ENCODE measurements around the gene HMGXB4. TPM values are rescaled to one million over a fixed set of nuclear protein-coding genes. Genes with fewer than 3 reads are reported as not detected.
A peak's percentile ranks its signal among the peaks of the same experiment; 100 is the strongest.
"Not testable (repeated sequence)": the region's sequence is repeated elsewhere in the genome, so short reads cannot be mapped to it uniquely, and the experiment has no call there.

HMGXB4 gene
- total and polyA plus RNA-seq, 2 donors = 8.8 to 9.5 TPM

DNA sequence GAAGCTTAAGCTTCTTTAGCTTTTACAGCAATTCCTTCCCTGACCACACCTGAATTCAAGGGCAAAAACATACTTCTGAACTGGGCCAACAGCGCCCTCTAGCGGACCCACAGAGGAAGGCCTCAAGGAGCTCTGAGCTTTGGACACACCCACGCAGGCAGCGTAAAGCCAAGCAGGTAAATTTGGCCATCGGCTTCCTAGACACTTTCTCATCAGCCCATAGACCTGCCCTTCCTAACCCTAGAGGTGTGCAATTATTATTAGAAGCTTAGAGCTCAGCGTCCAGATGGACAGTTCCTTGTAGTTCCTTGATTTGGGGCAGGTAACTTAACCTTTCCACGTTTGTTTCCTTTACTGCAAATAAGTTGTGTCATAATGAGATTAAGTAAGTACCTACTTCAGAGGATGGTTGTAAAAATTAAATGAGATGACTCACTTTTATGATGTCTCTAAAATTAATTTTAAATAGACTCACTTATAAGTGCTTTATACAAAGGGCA lies 25.7 kb upstream of the HMGXB4 start:
- H3K36me3 ChIP-seq (ENCODE audit: control insufficient read depth in 2 of 2, insufficient read depth in 2 of 2, low read length in 1 of 2) = no peaks in the 10 kb centered on the region
- WGBS = 26% methylated on average over 7 of the region's 7 CpGs
- H3K27ac ChIP-seq (ENCODE audit: low read depth in 1 of 2, low read length in 1 of 2) = no peak overlapping the region
- no peaks in the 10 kb centered on the region for H3K9me3 ChIP-seq (ENCODE audit: control insufficient read depth in 2 of 2, insufficient read depth in 1 of 2, low read length in 1 of 2)
- H3K4me1 ChIP-seq (ENCODE audit: control insufficient read depth in 2 of 2, insufficient read depth in 2 of 2, low read length in 2 of 2) = no peaks in the 10 kb centered on the region
- peaks cover 0 to 2% of the 10 kb centered on the region in 2 donors for H3K27me3 ChIP-seq (ENCODE audit: control insufficient read depth in 2 of 2, insufficient read depth in 1 of 2, low read length in 1 of 2)
- DNase-seq (ENCODE audit: low read depth in 6 of 9, low spot score in 9 of 9) = peak; percentile 33 to 78 (median 57)
- H3K4me3 ChIP-seq (ENCODE audit: low read length in 2 of 2) = no peak overlapping the region

DNA sequence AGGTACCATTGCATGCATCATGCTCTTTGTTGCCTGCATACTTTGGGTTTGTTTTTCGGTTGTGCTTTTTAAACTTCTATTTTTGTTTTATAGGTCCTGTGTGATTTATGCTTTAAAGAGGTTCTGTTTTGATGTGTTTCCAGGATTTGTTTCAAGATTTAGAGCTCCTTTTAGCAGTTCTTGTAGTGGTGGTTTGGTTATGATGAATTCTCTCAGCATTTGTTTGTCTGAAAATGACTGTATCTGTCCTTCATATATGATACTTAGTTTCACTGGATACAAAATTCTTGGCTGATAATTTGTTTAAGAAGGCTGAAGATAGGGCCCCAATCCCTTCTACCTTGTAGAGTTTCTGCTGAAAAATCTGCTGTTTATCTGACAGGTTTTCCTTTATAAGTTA lies 18.5 kb upstream of the HMGXB4 start:
- not testable (repeated sequence) for DNase-seq (ENCODE audit: low read depth in 6 of 9, low spot score in 9 of 9); H3K36me3 ChIP-seq (ENCODE audit: control insufficient read depth in 2 of 2, insufficient read depth in 2 of 2, low read length in 1 of 2); H3K4me3 ChIP-seq (ENCODE audit: low read length in 2 of 2); H3K4me1 ChIP-seq (ENCODE audit: control insufficient read depth in 2 of 2, insufficient read depth in 2 of 2, low read length in 2 of 2); H3K27ac ChIP-seq (ENCODE audit: low read depth in 1 of 2, low read length in 1 of 2); H3K27me3 ChIP-seq (ENCODE audit: control insufficient read depth in 2 of 2, insufficient read depth in 1 of 2, low read length in 1 of 2); H3K9me3 ChIP-seq (ENCODE audit: control insufficient read depth in 2 of 2, insufficient read depth in 1 of 2, low read length in 1 of 2)
- WGBS = 97% methylated on average over 1 of the region's 1 CpG

DNA sequence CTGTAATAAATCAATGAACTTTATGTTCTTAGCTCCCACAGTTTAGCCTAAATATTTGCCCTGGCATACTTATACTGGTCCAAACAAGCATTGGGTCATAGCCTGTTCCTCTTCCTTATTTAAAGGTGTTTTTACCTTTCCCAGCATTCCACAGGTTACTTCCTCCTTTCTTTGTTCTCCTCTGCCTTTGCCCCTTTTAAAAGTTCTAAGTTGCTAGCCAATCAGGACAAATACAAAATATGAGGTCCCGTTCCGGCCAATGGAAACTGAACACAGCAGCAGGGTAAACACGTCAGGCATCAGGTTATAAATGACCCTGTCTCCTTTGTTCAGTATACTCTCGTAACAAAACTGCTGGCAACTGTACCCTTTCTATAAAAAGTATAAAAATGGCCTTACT lies 12.8 kb upstream of the HMGXB4 start:
- H3K4me3 ChIP-seq (ENCODE audit: low read length in 2 of 2); H3K27ac ChIP-seq (ENCODE audit: low read depth in 1 of 2, low read length in 1 of 2); H3K4me1 ChIP-seq (ENCODE audit: control insufficient read depth in 2 of 2, insufficient read depth in 2 of 2, low read length in 2 of 2); DNase-seq (ENCODE audit: low read depth in 6 of 9, low spot score in 9 of 9); H3K36me3 ChIP-seq (ENCODE audit: control insufficient read depth in 2 of 2, insufficient read depth in 2 of 2, low read length in 1 of 2); H3K27me3 ChIP-seq (ENCODE audit: control insufficient read depth in 2 of 2, insufficient read depth in 1 of 2, low read length in 1 of 2); H3K9me3 ChIP-seq (ENCODE audit: control insufficient read depth in 2 of 2, insufficient read depth in 1 of 2, low read length in 1 of 2): not testable (repeated sequence)
- 93% methylated on average over 4 of the region's 4 CpGs for WGBS

DNA sequence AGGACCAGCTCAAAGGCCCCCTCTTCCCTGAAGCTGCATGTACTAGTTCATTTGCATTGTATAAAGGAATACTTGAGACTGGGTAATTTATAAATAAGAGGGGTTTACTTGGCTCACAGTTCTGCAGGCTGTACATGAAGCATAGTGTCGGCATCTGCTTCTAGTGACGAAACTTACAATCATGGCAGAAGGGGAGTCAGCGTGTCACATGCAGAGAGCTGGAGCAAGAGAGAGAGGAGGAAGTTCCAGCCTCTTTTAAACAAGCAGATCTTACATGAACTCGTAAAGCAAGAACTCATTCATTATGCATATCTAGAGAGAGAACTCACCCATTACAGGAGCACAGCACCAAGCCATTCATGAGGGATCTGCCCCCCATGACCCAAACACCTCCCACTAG lies 7.1 kb upstream of the HMGXB4 start:
- no peaks in the 10 kb centered on the region for H3K9me3 ChIP-seq (ENCODE audit: control insufficient read depth in 2 of 2, insufficient read depth in 1 of 2, low read length in 1 of 2)
- no peaks in the 10 kb centered on the region for H3K27me3 ChIP-seq (ENCODE audit: control insufficient read depth in 2 of 2, insufficient read depth in 1 of 2, low read length in 1 of 2)
- no peaks in the 10 kb centered on the region for H3K36me3 ChIP-seq (ENCODE audit: control insufficient read depth in 2 of 2, insufficient read depth in 2 of 2, low read length in 1 of 2)
- no peak overlapping the region for H3K27ac ChIP-seq (ENCODE audit: low read depth in 1 of 2, low read length in 1 of 2)
- H3K4me1 ChIP-seq (ENCODE audit: control insufficient read depth in 2 of 2, insufficient read depth in 2 of 2, low read length in 2 of 2) = peaks cover 0 to 2% of the 10 kb centered on the region in 2 donors
- no peak overlapping the region for H3K4me3 ChIP-seq (ENCODE audit: low read length in 2 of 2)
- 93% methylated on average over 4 of the region's 4 CpGs for WGBS
- DNase-seq (ENCODE audit: low read depth in 6 of 9, low spot score in 9 of 9) = no peak

DNA sequence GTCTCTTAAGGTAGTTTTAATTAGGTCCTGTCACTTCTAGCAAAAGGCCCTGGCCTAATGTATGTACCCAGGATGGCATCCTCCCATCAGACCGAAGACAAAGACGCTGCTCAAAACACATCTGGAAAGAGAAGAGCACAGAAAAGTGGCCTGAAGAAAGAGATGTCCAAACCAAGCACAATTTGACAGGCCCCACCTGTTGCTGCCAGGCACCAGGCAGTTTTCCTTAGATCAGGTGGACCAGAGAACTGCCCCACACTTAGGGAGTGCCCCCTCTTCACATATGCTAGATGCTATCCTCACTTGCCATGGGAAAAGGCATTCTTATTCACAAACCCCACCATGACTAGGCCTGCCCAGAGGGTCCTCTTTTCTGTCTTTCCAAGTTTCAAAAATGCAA lies 3.3 kb upstream of the HMGXB4 start:
- no peak for DNase-seq (ENCODE audit: low read depth in 6 of 9, low spot score in 9 of 9)
- no peak overlapping the region for H3K4me3 ChIP-seq (ENCODE audit: low read length in 2 of 2)
- no peaks in the 10 kb centered on the region for H3K27me3 ChIP-seq (ENCODE audit: control insufficient read depth in 2 of 2, insufficient read depth in 1 of 2, low read length in 1 of 2)
- H3K9me3 ChIP-seq (ENCODE audit: control insufficient read depth in 2 of 2, insufficient read depth in 1 of 2, low read length in 1 of 2) = no peaks in the 10 kb centered on the region
- peaks cover 5 to 8% of the 10 kb centered on the region in 2 donors for H3K4me1 ChIP-seq (ENCODE audit: control insufficient read depth in 2 of 2, insufficient read depth in 2 of 2, low read length in 2 of 2)
- H3K27ac ChIP-seq (ENCODE audit: low read depth in 1 of 2, low read length in 1 of 2) = no peak overlapping the region
- no peaks in the 10 kb centered on the region for H3K36me3 ChIP-seq (ENCODE audit: control insufficient read depth in 2 of 2, insufficient read depth in 2 of 2, low read length in 1 of 2)
- 97% methylated on average over 2 of the region's 2 CpGs for WGBS

DNA sequence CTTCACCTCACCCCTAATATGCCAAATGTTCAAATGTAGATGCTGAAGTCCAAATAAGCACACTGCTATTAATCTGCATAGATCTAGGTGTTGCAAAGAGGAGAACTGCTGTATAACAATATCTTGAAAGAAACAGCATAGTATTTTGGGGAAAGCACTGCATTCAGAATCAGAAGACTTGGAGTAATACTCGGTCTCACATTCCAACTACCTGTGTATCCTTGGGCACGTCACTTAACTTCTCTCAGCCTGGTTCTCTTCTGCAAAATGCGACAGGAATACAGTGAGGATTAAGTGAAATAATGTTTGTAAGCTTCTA lies 332 bp upstream of the HMGXB4 start:
- DNase-seq (ENCODE audit: low read depth in 6 of 9, low spot score in 9 of 9) = no peak
- H3K27me3 ChIP-seq (ENCODE audit: control insufficient read depth in 2 of 2, insufficient read depth in 1 of 2, low read length in 1 of 2) = no peaks in the 10 kb centered on the region
- H3K4me1 ChIP-seq (ENCODE audit: control insufficient read depth in 2 of 2, insufficient read depth in 2 of 2, low read length in 2 of 2) = peaks cover 6 to 8% of the 10 kb centered on the region in 2 donors
- H3K36me3 ChIP-seq (ENCODE audit: control insufficient read depth in 2 of 2, insufficient read depth in 2 of 2, low read length in 1 of 2) = peaks cover 0 to under 1% of the 10 kb centered on the region in 2 donors
- H3K9me3 ChIP-seq (ENCODE audit: control insufficient read depth in 2 of 2, insufficient read depth in 1 of 2, low read length in 1 of 2) = no peaks in the 10 kb centered on the region
- peak overlapping the region in 1 of 2 donors; percentile 81 for H3K27ac ChIP-seq (ENCODE audit: low read depth in 1 of 2, low read length in 1 of 2)
- WGBS = 7% methylated on average over 3 of the region's 3 CpGs
- H3K4me3 ChIP-seq (ENCODE audit: low read length in 2 of 2) = peak overlapping the region; percentile 78 to 87

DNA sequence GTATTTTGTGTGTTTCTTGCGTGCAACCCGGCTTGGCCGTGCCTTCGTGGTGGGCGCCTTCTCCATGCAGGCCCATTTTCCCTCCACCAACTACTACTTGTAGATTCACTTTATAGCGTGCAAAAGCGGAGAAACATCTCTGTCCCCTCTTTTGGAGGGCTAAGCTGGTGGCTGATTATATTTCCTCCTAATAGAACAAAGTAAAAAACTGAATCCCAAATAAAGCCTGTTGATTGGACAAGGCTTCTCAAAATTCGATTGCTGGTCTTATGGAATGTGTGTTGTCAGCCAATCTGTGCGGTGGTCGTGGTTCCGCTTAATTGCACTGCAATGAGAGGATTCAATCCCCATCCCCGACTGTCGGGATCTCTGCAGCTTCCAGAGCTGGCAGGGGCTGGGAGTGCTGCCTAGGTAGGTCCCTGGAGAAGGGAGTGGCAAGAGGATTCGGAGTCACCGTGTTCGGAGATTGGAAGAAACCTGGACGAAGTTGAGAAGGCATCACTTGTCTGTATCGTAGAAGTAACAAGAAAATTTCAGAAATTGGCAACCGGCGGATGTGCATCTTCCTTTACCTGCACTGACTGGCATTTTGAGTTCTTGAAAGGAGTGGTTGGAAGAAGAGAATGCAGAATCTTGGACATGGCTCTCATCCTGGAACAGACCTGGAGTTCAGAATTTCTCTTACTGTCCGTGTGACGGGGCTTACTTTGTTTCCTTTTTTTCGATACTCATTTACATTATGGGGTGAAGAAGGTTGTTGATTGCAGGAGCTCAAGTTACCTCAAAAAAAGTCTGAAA lies 1.1 kb downstream of the HMGXB4 start:
- peaks cover 0 to 15% of the 10 kb centered on the region in 2 donors for H3K36me3 ChIP-seq (ENCODE audit: control insufficient read depth in 2 of 2, insufficient read depth in 2 of 2, low read length in 1 of 2)
- DNase-seq (ENCODE audit: low read depth in 6 of 9, low spot score in 9 of 9) = peak in 5 of 9 donors; percentile 1 to 24 (median 7)
- H3K4me1 ChIP-seq (ENCODE audit: control insufficient read depth in 2 of 2, insufficient read depth in 2 of 2, low read length in 2 of 2) = peaks cover 6 to 8% of the 10 kb centered on the region in 2 donors
- no peaks in the 10 kb centered on the region for H3K9me3 ChIP-seq (ENCODE audit: control insufficient read depth in 2 of 2, insufficient read depth in 1 of 2, low read length in 1 of 2)
- H3K27me3 ChIP-seq (ENCODE audit: control insufficient read depth in 2 of 2, insufficient read depth in 1 of 2, low read length in 1 of 2) = no peaks in the 10 kb centered on the region
- H3K4me3 ChIP-seq (ENCODE audit: low read length in 2 of 2) = peak overlapping the region; percentile 78 to 87
- WGBS = 63% methylated on average over 23 of the region's 23 CpGs
- H3K27ac ChIP-seq (ENCODE audit: low read depth in 1 of 2, low read length in 1 of 2) = peak overlapping the region in 1 of 2 donors; percentile 74

DNA sequence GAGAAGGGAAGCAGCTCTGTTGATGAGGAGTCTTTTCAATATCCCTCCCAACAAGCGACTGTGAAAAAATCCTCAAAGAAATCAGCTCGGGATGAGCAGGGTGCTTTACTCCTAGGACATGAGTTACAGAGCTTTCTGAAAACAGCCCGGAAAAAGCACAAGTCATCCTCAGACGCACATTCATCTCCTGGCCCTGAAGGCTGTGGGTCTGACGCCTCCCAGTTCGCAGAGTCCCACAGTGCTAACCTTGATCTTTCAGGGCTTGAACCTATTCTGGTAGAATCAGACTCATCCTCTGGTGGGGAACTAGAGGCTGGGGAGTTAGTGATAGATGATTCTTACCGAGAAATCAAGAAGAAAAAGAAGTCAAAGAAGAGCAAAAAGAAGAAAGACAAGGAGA lies 7.7 kb downstream of the HMGXB4 start:
- Histone ChIP-seq H3K4me1 (ENCODE audit: control insufficient read depth in 2 of 2, insufficient read depth in 2 of 2, low read length in 2 of 2) (no peaks in the 10 kb centered on the region), H3K4me3 (ENCODE audit: low read length in 2 of 2) (no peak overlapping the region), H3K36me3 (ENCODE audit: control insufficient read depth in 2 of 2, insufficient read depth in 2 of 2, low read length in 1 of 2) (peaks cover 44 to 68% of the 10 kb centered on the region in 2 donors), H3K27ac (ENCODE audit: low read depth in 1 of 2, low read length in 1 of 2) (no peak overlapping the region), H3K27me3 (ENCODE audit: control insufficient read depth in 2 of 2, insufficient read depth in 1 of 2, low read length in 1 of 2) (no peaks in the 10 kb centered on the region), H3K9me3 (ENCODE audit: control insufficient read depth in 2 of 2, insufficient read depth in 1 of 2, low read length in 1 of 2) (no peaks in the 10 kb centered on the region)
- no peak for DNase-seq (ENCODE audit: low read depth in 6 of 9, low spot score in 9 of 9)
- WGBS = 97% methylated on average over 7 of the region's 7 CpGs

DNA sequence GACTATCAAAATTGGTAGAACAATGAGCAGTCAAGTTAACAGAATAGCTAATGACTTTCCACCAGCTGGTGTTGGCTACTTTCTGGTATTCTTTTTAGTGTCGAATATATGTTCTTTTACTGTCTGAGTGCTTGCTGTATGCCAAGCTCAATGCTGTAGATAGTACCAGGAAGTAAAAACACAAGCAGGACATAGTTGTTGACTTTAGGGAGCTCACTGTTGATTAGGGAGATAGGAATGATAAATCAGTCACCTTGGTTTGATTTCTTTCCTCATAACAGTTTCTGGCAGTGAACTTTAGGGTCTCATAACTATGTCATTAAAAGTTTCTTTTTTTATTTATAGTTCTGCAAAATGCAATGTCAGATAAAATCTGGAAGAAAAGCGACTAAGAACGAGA lies 9.0 kb downstream of the HMGXB4 start:
- H3K4me3 ChIP-seq (ENCODE audit: low read length in 2 of 2) = no peak overlapping the region
- no peaks in the 10 kb centered on the region for H3K27me3 ChIP-seq (ENCODE audit: control insufficient read depth in 2 of 2, insufficient read depth in 1 of 2, low read length in 1 of 2)
- no peak for DNase-seq (ENCODE audit: low read depth in 6 of 9, low spot score in 9 of 9)
- 97% methylated on average over 3 of the region's 3 CpGs for WGBS
- H3K36me3 ChIP-seq (ENCODE audit: control insufficient read depth in 2 of 2, insufficient read depth in 2 of 2, low read length in 1 of 2) = peaks cover 47 to 76% of the 10 kb centered on the region in 2 donors
- no peaks in the 10 kb centered on the region for H3K9me3 ChIP-seq (ENCODE audit: control insufficient read depth in 2 of 2, insufficient read depth in 1 of 2, low read length in 1 of 2)
- H3K4me1 ChIP-seq (ENCODE audit: control insufficient read depth in 2 of 2, insufficient read depth in 2 of 2, low read length in 2 of 2) = no peaks in the 10 kb centered on the region
- no peak overlapping the region for H3K27ac ChIP-seq (ENCODE audit: low read depth in 1 of 2, low read length in 1 of 2)
